ENCODE measurements around the gene TSPAN4. TPM values are rescaled to one million over a fixed set of nuclear protein-coding genes. Genes with fewer than 3 reads are reported as not detected.

TSPAN4 gene
- total RNA-seq, 1 donor, result 164 TPM

- no peak overlapping the region for H3K4me3 ChIP-seq (ENCODE audit: low read depth, low read length)
- no peak for DNase-seq (ENCODE audit: low read depth)
- no peak for TF ChIP-seq CTCF (IDR thresholded peaks at IDR 0.05; ENCODE audit: insufficient read depth, low read length)
These were observed 46.6 kb downstream of the TSPAN4 start for GRCh38 chr11:889257-889656.

GRCh38 chr11:889687-890475 is 47.2 kb downstream of the TSPAN4 start:
- no peak overlapping the region for H3K4me3 ChIP-seq (ENCODE audit: low read depth, low read length)
- no peak for TF ChIP-seq CTCF (IDR thresholded peaks at IDR 0.05; ENCODE audit: insufficient read depth, low read length)
- no peak for DNase-seq (ENCODE audit: low read depth)

- no peak for DNase-seq (ENCODE audit: low read depth)
- H3K4me3 ChIP-seq (ENCODE audit: low read depth, low read length), result no peak overlapping the region
- TF ChIP-seq CTCF (IDR thresholded peaks at IDR 0.05; ENCODE audit: insufficient read depth, low read length), result no peak
These were observed 48.3 kb downstream of the TSPAN4 start for GRCh38 chr11:890794-891540.

- H3K4me3 ChIP-seq (ENCODE audit: low read depth, low read length), result no peak overlapping the region
- TF ChIP-seq CTCF (IDR thresholded peaks at IDR 0.05; ENCODE audit: insufficient read depth, low read length), result no peak
- DNase-seq (ENCODE audit: low read depth), result no peak
These were observed 50.5 kb downstream of the TSPAN4 start for GRCh38 chr11:893008-893654.

GRCh38 chr11:894575-895201 is 52.0 kb downstream of the TSPAN4 start:
- H3K4me3 ChIP-seq (ENCODE audit: low read depth, low read length), result no peak overlapping the region
- DNase-seq (ENCODE audit: low read depth), result no peak
- no peak for TF ChIP-seq CTCF (IDR thresholded peaks at IDR 0.05; ENCODE audit: insufficient read depth, low read length)

- no peak for TF ChIP-seq CTCF (IDR thresholded peaks at IDR 0.05; ENCODE audit: insufficient read depth, low read length)
- no peak for DNase-seq (ENCODE audit: low read depth)
- no peak overlapping the region for H3K4me3 ChIP-seq (ENCODE audit: low read depth, low read length)
These were observed 52.9 kb downstream of the TSPAN4 start for GRCh38 chr11:895331-896110.
